ENCODE results near the gene FBXL7.

- TF ChIP-seq CTCF (IDR thresholded peaks at IDR 0.05; ENCODE audit: poor library complexity, severe bottlenecking) = no peak
- no peak for TF ChIP-seq POLR2AphosphoS5 (IDR thresholded peaks at IDR 0.05)
- TF ChIP-seq EP300 (conservative IDR thresholded peaks at IDR 0.05; ENCODE audit: poor library complexity, severe bottlenecking) = no peak
- no peak for TF ChIP-seq TAF1 (IDR thresholded peaks at IDR 0.05; ENCODE audit: low read depth)
- TF ChIP-seq EZH2 (IDR thresholded peaks at IDR 0.05; ENCODE audit: borderline replicate concordance, insufficient read depth, low read length, poor library complexity, severe bottlenecking) = no peak
- no peak for TF ChIP-seq REST (IDR thresholded peaks at IDR 0.05; ENCODE audit: borderline replicate concordance)
- TF ChIP-seq RAD21 (conservative IDR thresholded peaks at IDR 0.05) = no peak
- TF ChIP-seq MXI1 (conservative IDR thresholded peaks at IDR 0.05; ENCODE audit: poor library complexity, severe bottlenecking) = no peak
These were observed 352.2 kb downstream of the FBXL7 start for GRCh38 chr5:15852217-15852616.
